Osteocyte (in vitro differentiated cells): Measurements from ENCODE around the gene RGS17. TPM values are rescaled to one million over a fixed set of nuclear protein-coding genes. Genes with fewer than 3 reads are reported as not detected.
"Not testable (repeated sequence)": the region's sequence is repeated elsewhere in the genome, so short reads cannot be mapped to it uniquely, and the experiment has no call there.

Source experiments
- DNase-seq: peaks from one replicate; pipeline ENCODE4 v3.0.0; 2021; ENCODE audit warnings: mixed read lengths; ENCODE audit not compliant: unreplicated experiment; ENCODE audit errors: extremely low spot score
- H3K27ac Mint-ChIP-seq: one replicate; pipeline ENCODE4 v1.8.0; 2021; ENCODE audit warnings: mild to moderate bottlenecking, mixed read lengths; ENCODE audit not compliant: unreplicated experiment
- H3K27me3 Mint-ChIP-seq: one replicate; pipeline ENCODE4 v1.8.0; 2021; ENCODE audit warnings: mixed read lengths; ENCODE audit not compliant: unreplicated experiment
- H3K36me3 Mint-ChIP-seq: one replicate; pipeline ENCODE4 v1.8.0; 2021; ENCODE audit warnings: mixed read lengths; ENCODE audit not compliant: unreplicated experiment
- H3K4me1 Mint-ChIP-seq: one replicate; pipeline ENCODE4 v1.8.0; 2021; ENCODE audit warnings: mixed read lengths; ENCODE audit not compliant: unreplicated experiment
- H3K4me3 Mint-ChIP-seq: one replicate; pipeline ENCODE4 v1.8.0; 2021; ENCODE audit warnings: mild to moderate bottlenecking, moderate library complexity, mixed read lengths; ENCODE audit not compliant: unreplicated experiment
- H3K9me3 Mint-ChIP-seq: one replicate; pipeline ENCODE4 v1.8.0; 2021; ENCODE audit warnings: mixed read lengths; ENCODE audit not compliant: unreplicated experiment
- total RNA-seq: library from RNA; stranded (reverse); gene quantifications from 2 replicates; pipeline ENCODE4 v1.2.1, GENCODE V29; 2021
- TF ChIP-seq, protein P1 (sequence below): fragments of 200-600 bp; sonication (generic); IDR thresholded peaks from 2 replicates; pipeline ENCODE4 v1.5.0; 2021; ENCODE audit warnings: antibody characterized with exemption, mild to moderate bottlenecking, moderate library complexity

Gene RGS17
- total RNA-seq, 1 donor from 2014 or later = 2.9 TPM

DNA sequence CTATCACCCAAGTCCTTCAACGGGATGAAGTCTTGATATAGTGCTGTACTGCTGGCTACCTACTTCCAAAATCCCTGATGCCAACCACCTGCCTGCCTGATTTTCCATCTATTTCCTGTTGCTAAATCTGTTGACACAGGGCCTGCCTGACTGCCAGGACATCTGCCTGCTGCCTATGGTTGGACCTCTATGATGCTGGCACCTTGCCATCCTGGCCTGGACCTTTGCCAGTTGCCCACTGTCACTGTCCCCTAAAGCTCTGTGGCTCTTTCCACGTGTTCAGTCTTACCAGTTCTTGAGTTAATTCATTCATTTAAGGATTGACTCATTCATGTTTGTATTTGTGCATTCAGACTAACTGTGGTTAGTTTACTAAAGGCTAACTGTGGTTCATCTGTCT is 9.2 kb upstream of the RGS17 start:
- TF ChIP-seq, protein P1, sequence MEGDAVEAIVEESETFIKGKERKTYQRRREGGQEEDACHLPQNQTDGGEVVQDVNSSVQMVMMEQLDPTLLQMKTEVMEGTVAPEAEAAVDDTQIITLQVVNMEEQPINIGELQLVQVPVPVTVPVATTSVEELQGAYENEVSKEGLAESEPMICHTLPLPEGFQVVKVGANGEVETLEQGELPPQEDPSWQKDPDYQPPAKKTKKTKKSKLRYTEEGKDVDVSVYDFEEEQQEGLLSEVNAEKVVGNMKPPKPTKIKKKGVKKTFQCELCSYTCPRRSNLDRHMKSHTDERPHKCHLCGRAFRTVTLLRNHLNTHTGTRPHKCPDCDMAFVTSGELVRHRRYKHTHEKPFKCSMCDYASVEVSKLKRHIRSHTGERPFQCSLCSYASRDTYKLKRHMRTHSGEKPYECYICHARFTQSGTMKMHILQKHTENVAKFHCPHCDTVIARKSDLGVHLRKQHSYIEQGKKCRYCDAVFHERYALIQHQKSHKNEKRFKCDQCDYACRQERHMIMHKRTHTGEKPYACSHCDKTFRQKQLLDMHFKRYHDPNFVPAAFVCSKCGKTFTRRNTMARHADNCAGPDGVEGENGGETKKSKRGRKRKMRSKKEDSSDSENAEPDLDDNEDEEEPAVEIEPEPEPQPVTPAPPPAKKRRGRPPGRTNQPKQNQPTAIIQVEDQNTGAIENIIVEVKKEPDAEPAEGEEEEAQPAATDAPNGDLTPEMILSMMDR = no peak
- H3K27me3 Mint-ChIP-seq = peaks cover 9% of the 10 kb centered on the region
- no peaks in the 10 kb centered on the region for H3K9me3 Mint-ChIP-seq
- H3K27ac Mint-ChIP-seq = no peak overlapping the region
- H3K36me3 Mint-ChIP-seq = no peaks in the 10 kb centered on the region
- DNase-seq = no peak
- H3K4me3 Mint-ChIP-seq = no peak overlapping the region
- no peaks in the 10 kb centered on the region for H3K4me1 Mint-ChIP-seq

DNA sequence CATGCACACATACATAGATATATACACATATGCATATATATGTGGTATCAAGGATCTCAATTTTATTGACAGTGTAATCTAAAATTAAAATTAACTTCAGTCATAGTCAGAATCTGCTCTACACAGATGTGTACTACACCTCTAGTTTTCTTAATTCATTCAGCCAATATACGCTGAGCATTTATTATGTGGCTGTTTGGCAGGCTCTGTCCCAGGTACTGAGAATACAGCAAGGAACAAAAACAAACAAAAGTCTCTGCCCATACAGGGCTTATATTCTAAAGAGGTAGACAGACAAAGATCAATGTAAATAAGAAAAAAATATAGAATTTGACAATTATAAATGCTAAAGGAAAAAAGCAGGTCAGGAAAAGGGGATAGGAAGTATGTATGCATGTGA is 7.8 kb upstream of the RGS17 start:
- no peaks in the 10 kb centered on the region for H3K27me3 Mint-ChIP-seq
- TF ChIP-seq, protein P1 = no peak
- no peaks in the 10 kb centered on the region for H3K9me3 Mint-ChIP-seq
- H3K4me3 Mint-ChIP-seq = no peak overlapping the region
- no peaks in the 10 kb centered on the region for H3K36me3 Mint-ChIP-seq
- DNase-seq = no peak
- no peak overlapping the region for H3K27ac Mint-ChIP-seq
- no peaks in the 10 kb centered on the region for H3K4me1 Mint-ChIP-seq

DNA sequence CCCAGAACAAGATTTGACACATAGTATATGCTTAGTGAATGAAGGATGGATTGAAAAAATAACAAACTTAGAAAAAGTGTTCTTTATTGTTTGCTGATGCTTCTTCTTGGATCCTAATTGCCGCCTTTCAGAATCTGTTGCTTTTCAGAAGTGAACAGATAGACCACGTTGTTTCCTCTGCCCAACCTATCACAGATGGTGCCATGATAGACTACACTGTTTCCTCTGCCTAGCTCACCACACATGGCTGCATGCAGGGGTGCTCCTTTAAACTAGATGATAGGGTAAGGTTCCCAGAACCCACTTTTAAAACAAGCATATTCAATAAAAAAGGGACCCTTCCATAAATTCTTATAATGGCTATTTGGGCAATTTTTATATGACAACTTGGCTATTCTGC is 4.6 kb upstream of the RGS17 start:
- DNase-seq = no peak
- Mint-ChIP-seq H3K27me3 (no peaks in the 10 kb centered on the region), H3K27ac (no peak overlapping the region), H3K9me3 (peaks cover 5% of the 10 kb centered on the region), H3K4me1 (peaks cover 8% of the 10 kb centered on the region), H3K36me3 (no peaks in the 10 kb centered on the region), H3K4me3 (no peak overlapping the region)
- TF ChIP-seq, protein P1 = no peak

DNA sequence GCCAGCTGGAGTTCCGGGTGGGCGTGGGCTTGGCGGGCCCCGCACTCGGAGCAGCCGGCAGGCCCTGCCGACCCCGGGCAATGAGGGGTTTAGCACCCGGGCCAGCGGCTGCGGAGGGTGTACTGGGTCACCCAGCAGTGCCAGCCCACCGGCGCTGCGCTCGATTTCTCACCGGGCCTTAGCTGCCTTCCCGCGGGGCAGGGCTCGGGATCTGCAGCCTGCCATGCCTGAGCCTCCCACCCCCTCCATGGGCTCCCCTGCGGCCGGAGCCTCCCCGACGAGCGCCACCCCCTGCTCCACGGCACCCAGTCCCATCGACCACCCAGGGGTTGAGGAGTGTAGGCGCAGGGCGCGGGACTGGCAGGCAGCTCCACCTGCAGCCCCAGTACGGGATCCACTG is 2.6 kb upstream of the RGS17 start:
- not testable (repeated sequence) for H3K27ac Mint-ChIP-seq, H3K27me3 Mint-ChIP-seq, H3K36me3 Mint-ChIP-seq, DNase-seq, H3K9me3 Mint-ChIP-seq, H3K4me3 Mint-ChIP-seq
- peaks cover 14% of the 10 kb centered on the region for H3K4me1 Mint-ChIP-seq

DNA sequence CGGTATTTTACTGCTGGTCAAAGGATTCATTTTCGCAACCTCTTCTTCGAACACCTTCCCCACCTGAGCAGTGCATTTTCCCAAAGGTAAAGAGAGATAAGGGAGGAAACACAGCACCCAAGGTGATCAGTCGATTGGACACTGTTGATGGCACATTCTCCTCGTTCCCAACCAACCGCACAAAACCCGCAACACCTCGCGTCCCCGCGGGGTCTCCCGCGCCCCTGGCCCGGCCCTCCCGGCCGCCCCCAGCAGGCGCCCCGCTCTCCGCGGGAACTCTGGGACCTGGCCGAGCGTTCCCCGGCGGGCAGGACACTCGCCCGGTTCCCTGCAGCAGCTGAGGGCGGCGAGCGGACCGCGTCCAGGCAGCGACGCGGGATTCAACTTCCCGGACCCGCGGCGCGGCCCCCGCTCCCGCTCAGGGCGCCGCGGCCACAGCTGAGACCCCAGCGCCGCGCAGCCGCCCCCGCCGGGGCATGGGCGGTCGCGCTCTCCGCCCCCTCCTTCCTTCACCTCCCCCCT is 506 bp downstream of the RGS17 start:
- peaks cover 5% of the 10 kb centered on the region for H3K9me3 Mint-ChIP-seq
- H3K27ac Mint-ChIP-seq = peak overlapping the region; percentile 56

More for the DNA sequence above, 506 bp downstream of the RGS17 start:
- H3K27me3 Mint-ChIP-seq = peaks cover 5% of the 10 kb centered on the region
- peaks cover 14% of the 10 kb centered on the region for H3K4me1 Mint-ChIP-seq
- TF ChIP-seq, protein P1 = no peak
- H3K4me3 Mint-ChIP-seq = peak overlapping the region; percentile 88
- no peak for DNase-seq
- no peaks in the 10 kb centered on the region for H3K36me3 Mint-ChIP-seq
